Measurements from ENCODE around the gene NDUFB4.

GRCh38 chr3:120648290-120648689 lies 52.2 kb downstream of the NDUFB4 start:
- TF ChIP-seq EP300 (conservative IDR thresholded peaks at IDR 0.05; ENCODE audit: poor library complexity, severe bottlenecking) (no peak), CTCF (IDR thresholded peaks at IDR 0.05; ENCODE audit: poor library complexity, severe bottlenecking) (no peak), REST (IDR thresholded peaks at IDR 0.05; ENCODE audit: borderline replicate concordance) (no peak), POLR2AphosphoS5 (IDR thresholded peaks at IDR 0.05) (no peak), RAD21 (conservative IDR thresholded peaks at IDR 0.05) (no peak), EZH2 (IDR thresholded peaks at IDR 0.05; ENCODE audit: borderline replicate concordance, insufficient read depth, low read length, poor library complexity, severe bottlenecking) (no peak), TAF1 (IDR thresholded peaks at IDR 0.05; ENCODE audit: low read depth) (no peak), SMC3 (conservative IDR thresholded peaks at IDR 0.05; ENCODE audit: poor library complexity) (no peak)
